ENCODE results near the gene CHCHD1. TPM values are rescaled to one million over a fixed set of nuclear protein-coding genes. Genes with fewer than 3 reads are reported as not detected.
A peak's percentile ranks its signal among the peaks of the same experiment; 100 is the strongest.

Gene CHCHD1
- total and polyA plus RNA-seq, 2 experiments from 2014 or later: 45.3 to 95.2 TPM

DNA sequence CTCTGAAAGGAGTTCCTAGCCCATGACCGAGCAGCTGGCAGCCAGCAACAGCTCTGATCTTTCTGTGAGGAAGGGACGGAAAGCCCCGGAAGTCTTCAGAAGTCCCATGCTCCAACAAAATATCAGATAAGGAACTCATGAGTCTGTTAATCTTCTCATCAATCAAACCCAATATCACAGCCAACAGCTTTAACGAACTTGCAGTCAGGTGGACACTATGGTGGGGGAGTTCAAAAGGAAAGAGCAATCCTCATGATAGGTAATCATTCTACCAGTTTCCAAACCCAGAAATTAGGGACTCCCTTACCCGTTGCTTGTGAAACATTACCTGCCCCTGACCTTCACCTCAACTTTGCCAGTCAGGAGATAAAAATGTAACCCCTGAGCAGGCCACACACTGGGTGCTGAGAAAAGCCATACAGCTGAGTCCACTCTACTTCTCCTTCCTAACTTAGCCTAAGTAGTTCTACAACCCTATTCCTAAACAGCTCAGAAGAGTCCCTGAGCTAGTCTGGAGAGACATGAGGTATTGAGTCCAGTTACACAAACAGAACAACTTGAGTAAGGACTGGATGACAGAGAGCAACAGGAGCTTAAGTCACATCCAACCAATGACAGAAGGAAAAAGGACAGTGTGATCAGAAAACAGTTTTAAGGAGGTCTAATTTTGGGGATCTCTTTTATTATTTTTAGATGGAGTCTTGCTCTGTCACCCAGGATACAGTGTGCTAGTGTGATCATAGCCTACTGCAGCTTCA lies 27.4 kb downstream of the CHCHD1 start:
- H3K9me3 ChIP-seq (ENCODE audit: low read depth): no peaks in the 10 kb centered on the region
- H3K4me1 ChIP-seq (ENCODE audit: insufficient read depth): no peaks in the 10 kb centered on the region
- WGBS (ENCODE audit: low lambda C conversion rate, missing lambda C conversion rate): 67% methylated on average over 5 of the region's 5 CpGs
- no peaks in the 10 kb centered on the region for H3K27me3 ChIP-seq
- no peak overlapping the region for H3K27ac ChIP-seq
- peaks cover 15% of the 10 kb centered on the region for H3K79me2 ChIP-seq
- DNase-seq (ENCODE audit: low spot score): no peak
- H4K20me1 ChIP-seq (ENCODE audit: insufficient read depth, poor library complexity, severe bottlenecking): no peaks in the 10 kb centered on the region
- no peak for TF ChIP-seq CTCF (IDR thresholded peaks at IDR 0.05; ENCODE audit: poor library complexity)
- no peak for TF ChIP-seq EZH2 (IDR thresholded peaks at IDR 0.05; ENCODE audit: borderline replicate concordance)
- no peak overlapping the region for H3K4me2 ChIP-seq
- H2AFZ ChIP-seq: no peak overlapping the region
- no peaks in the 10 kb centered on the region for H3K9me2 ChIP-seq (replicated peaks; ENCODE audit: insufficient read depth)
- H3K4me3 ChIP-seq: no peak overlapping the region
- no peaks in the 10 kb centered on the region for H3K36me3 ChIP-seq (replicated peaks; ENCODE audit: insufficient read depth, low read depth)

GRCh38 chr10:73810358-73810734 lies 28.5 kb downstream of the CHCHD1 start:
- H3K27ac ChIP-seq: no peak overlapping the region
- TF ChIP-seq EZH2 (IDR thresholded peaks at IDR 0.05; ENCODE audit: borderline replicate concordance) (no peak), EZH2phosphoT487 (IDR thresholded peaks at IDR 0.05; ENCODE audit: low read depth, severe bottlenecking, unreplicated experiment) (no peak), CTCF (IDR thresholded peaks at IDR 0.05; ENCODE audit: poor library complexity) (no peak)

DNA sequence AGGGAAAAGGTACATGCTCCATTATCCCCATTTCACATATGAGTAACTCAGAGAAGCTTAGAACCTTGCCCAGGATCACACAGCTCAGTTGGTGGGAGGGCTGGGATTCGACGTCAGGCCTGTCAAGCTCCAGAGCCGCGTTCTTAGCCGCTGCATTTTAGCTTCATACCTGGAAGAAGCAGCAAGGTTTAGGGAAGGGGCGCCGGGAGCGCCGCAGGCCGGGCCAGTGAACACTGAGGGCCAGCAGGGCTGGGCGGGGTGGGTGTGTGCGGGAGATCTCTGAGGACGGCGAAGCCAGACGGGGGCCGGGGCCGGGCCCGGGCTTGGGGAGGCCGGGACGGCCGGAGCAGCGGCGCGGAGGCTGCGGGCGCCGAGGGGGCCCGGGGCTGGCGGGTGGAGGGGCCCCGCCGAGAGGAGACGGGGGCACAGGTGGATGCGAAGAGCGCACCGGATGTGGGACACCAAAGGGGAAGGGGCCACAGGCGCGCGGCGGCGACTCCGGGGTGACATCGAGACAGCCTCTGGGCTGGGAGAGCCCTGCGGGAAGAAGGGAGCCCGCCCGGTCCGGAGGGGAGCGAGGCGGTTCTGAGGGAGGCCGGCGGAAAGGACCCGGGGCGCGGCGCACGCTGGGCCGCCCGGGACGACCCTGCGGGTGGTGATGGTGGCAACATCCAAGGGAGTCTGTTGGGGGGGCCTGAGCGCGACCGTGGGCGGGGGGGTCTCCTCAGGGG lies 29.1 kb downstream of the CHCHD1 start:
- H2AFZ ChIP-seq: peak overlapping the region; percentile 82
- no peaks in the 10 kb centered on the region for H3K4me1 ChIP-seq (ENCODE audit: insufficient read depth)

More at GRCh38 chr10:73810358-73810734, 28.5 kb downstream of the CHCHD1 start:
- 86% methylated on average over 7 of the region's 7 CpGs for WGBS (ENCODE audit: low lambda C conversion rate, missing lambda C conversion rate)
- H3K79me2 ChIP-seq: peaks cover 15% of the 10 kb centered on the region
- H3K4me3 ChIP-seq: peak overlapping the region; percentile 94
- no peaks in the 10 kb centered on the region for H3K36me3 ChIP-seq (replicated peaks; ENCODE audit: insufficient read depth, low read depth)
- H2AFZ ChIP-seq: peak overlapping the region; percentile 82
- H3K4me1 ChIP-seq (ENCODE audit: insufficient read depth): no peaks in the 10 kb centered on the region
- H4K20me1 ChIP-seq (ENCODE audit: insufficient read depth, poor library complexity, severe bottlenecking): no peaks in the 10 kb centered on the region
- no peaks in the 10 kb centered on the region for H3K27me3 ChIP-seq
- no peak for DNase-seq (ENCODE audit: low spot score)
- peak overlapping the region; percentile 98 for H3K4me2 ChIP-seq
- H3K9me3 ChIP-seq (ENCODE audit: low read depth): no peaks in the 10 kb centered on the region
- no peaks in the 10 kb centered on the region for H3K9me2 ChIP-seq (replicated peaks; ENCODE audit: insufficient read depth)

More for the DNA sequence above, 29.1 kb downstream of the CHCHD1 start:
- peaks cover 15% of the 10 kb centered on the region for H3K79me2 ChIP-seq
- H3K9me2 ChIP-seq (replicated peaks; ENCODE audit: insufficient read depth): no peaks in the 10 kb centered on the region
- peak overlapping the region; percentile 94 for H3K4me3 ChIP-seq
- H3K4me2 ChIP-seq: peak overlapping the region; percentile 98
- 1% methylated on average over 45 of the region's 63 CpGs for WGBS (ENCODE audit: low lambda C conversion rate, missing lambda C conversion rate)
- H3K36me3 ChIP-seq (replicated peaks; ENCODE audit: insufficient read depth, low read depth): no peaks in the 10 kb centered on the region
- no peaks in the 10 kb centered on the region for H3K27me3 ChIP-seq
- peak; percentile 41 for DNase-seq (ENCODE audit: low spot score)
- peak overlapping the region; percentile 93 for H3K27ac ChIP-seq
- H3K9me3 ChIP-seq (ENCODE audit: low read depth): no peaks in the 10 kb centered on the region
- TF ChIP-seq EZH2phosphoT487 (IDR thresholded peaks at IDR 0.05; ENCODE audit: low read depth, severe bottlenecking, unreplicated experiment) (no peak), EZH2 (IDR thresholded peaks at IDR 0.05; ENCODE audit: borderline replicate concordance) (no peak), CTCF (IDR thresholded peaks at IDR 0.05; ENCODE audit: poor library complexity) (no peak)
- H4K20me1 ChIP-seq (ENCODE audit: insufficient read depth, poor library complexity, severe bottlenecking): no peaks in the 10 kb centered on the region
